Choroid plexus epithelial cell (primary cell): ENCODE measurements around the gene HIBADH.

Experiments
- DNase-seq: peaks from one replicate; pipeline ENCODE4 v3.0.0-alpha.2; 2010; ENCODE audit warnings: low read depth
- H3K4me3 ChIP-seq: 2 replicates; pipeline ENCODE4 v1.5.1; 2011; ENCODE audit warnings: low read depth, mild to moderate bottlenecking, control low read depth, low read length, moderate library complexity
- CTCF ChIP-seq: conservative IDR thresholded peaks from 2 replicates; pipeline ENCODE4 v1.5.1; 2011; ENCODE audit warnings: low read depth, mild to moderate bottlenecking, control low read depth, inconsistent platforms, low read length, moderate library complexity

Gene HIBADH

GRCh38 chr7:27605283-27605682 lies 57.4 kb downstream of the HIBADH start:
- H3K4me3 ChIP-seq, result peak overlapping the region; percentile 31
- peak; percentile 24 for DNase-seq
- TF ChIP-seq CTCF, result no peak

GRCh38 chr7:27603813-27604212 lies 58.9 kb downstream of the HIBADH start:
- DNase-seq, result no peak
- TF ChIP-seq CTCF, result no peak
- H3K4me3 ChIP-seq, result no peak overlapping the region

- no peak overlapping the region for H3K4me3 ChIP-seq
- no peak for TF ChIP-seq CTCF
- no peak for DNase-seq
These were observed 59.9 kb downstream of the HIBADH start for GRCh38 chr7:27602766-27603165.

- H3K4me3 ChIP-seq, result no peak overlapping the region
- no peak for TF ChIP-seq CTCF
- no peak for DNase-seq
These were observed 61.5 kb downstream of the HIBADH start for GRCh38 chr7:27601217-27601616.

GRCh38 chr7:27600247-27600646 lies 62.4 kb downstream of the HIBADH start:
- H3K4me3 ChIP-seq, result no peak overlapping the region
- no peak for TF ChIP-seq CTCF
- DNase-seq, result peak; percentile 12

GRCh38 chr7:27595009-27595408 lies 67.7 kb downstream of the HIBADH start:
- no peak for DNase-seq
- no peak overlapping the region for H3K4me3 ChIP-seq
- no peak for TF ChIP-seq CTCF

- no peak for TF ChIP-seq CTCF
- no peak overlapping the region for H3K4me3 ChIP-seq
- DNase-seq, result no peak
These were observed 69.5 kb downstream of the HIBADH start for GRCh38 chr7:27593226-27593625.
